HK-2 (cell line): Measurements from ENCODE around the gene S1PR3.

Source experiments
- DNase-seq: peaks from one replicate; pipeline ENCODE4 v3.0.0-alpha.2; 2018; ENCODE audit not compliant: unreplicated experiment

The S1PR3 gene

DNA sequence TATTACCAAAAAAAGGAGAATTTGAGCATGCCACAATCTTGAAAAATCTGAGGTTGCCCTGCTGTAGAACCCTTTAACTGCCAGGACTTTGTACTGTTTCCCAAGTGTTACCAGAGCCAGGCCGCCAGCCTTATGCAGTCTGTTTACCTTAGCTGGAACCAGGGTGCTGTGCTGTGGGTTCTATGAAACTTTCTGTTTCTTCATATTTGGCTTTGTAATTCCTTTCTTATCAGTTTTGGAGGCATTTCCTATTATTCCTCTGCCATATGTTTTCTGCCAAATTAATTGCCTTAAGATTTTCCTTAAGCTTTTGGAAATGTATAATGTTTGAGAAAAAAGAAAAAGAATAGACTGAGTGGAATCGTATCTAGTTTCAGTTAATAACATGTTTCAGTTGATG, 2.1 kb downstream of the S1PR3 start:
- no peak for DNase-seq

- DNase-seq = no peak
These were observed 2.7 kb downstream of the S1PR3 start for GRCh38 chr9:88993871-88994460.

DNA sequence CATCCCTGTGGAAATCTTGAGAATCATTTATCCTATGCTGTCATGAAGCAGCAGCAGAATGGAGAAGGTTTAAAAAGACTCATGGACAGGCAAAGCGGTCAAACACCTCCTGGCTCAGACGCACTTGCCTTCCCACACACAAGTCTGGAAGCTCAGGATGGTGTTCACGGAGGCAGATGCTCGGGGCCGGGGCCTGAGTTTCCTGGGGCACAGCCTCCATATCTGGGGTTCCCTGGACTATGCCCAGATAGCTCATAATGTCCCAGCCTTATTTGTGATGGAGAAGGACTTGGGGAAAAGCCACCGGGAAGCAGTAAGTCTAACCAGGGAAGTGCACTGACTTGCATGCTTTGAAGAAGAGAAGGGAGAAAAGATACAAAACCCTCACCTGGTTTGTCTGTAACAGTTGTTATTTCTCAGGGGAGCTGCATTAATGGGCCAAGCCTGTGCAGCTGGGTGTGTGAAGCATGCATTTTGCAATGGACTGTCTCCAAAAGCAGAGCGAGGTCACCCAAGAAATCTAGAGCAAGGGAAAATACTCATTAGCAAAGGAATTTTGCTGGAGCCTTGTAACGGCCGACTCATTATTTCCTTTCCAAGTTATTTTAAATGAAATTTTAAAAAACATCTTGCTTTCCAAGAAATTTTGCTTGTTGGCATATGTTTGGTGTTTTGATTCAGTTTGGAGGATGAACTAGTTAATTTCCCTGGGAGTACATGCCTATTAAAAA, 3.4 kb downstream of the S1PR3 start:
- no peak for DNase-seq

- DNase-seq = no peak
These were observed 3.9 kb downstream of the S1PR3 start for GRCh38 chr9:88995200-88995577.

- DNase-seq = no peak
These were observed 4.4 kb downstream of the S1PR3 start for GRCh38 chr9:88995627-88996026.

- DNase-seq = no peak
These were observed 5.0 kb downstream of the S1PR3 start for GRCh38 chr9:88996046-88996920.

DNA sequence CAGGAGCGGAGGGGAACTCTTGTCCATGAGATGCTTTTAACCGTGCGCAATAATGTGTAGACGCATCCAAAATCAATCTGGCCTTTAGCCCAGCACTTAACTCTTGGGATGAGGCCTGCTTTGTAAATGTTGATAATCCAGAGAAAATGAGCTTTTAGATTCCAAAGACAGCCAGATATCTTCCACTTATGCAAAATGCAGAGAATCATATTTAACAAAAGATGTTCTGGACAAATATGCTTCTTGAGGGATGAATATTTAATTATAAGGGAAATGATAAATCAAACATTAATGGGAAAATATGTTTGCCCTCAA, 5.6 kb downstream of the S1PR3 start:
- DNase-seq = no peak

DNA sequence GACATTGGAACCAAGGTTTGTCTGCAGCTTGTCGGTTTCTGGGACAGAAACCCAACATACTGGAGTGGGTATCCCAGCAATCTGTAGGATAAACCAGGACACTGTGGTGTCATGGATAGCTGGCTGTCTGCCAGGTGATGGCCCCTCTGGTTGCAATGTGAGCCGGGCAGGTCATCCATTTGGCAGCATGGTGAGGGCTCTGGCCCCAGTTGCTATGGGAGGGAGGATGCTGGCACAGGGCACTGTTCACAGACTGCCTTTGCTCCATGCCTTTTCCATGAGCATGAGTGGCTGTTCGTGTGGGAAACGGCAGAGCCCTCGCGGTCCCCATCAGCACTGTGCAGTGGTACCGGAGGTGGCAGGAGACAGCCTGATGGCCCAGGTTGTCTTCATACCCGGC, 6.4 kb downstream of the S1PR3 start:
- no peak for DNase-seq

DNA sequence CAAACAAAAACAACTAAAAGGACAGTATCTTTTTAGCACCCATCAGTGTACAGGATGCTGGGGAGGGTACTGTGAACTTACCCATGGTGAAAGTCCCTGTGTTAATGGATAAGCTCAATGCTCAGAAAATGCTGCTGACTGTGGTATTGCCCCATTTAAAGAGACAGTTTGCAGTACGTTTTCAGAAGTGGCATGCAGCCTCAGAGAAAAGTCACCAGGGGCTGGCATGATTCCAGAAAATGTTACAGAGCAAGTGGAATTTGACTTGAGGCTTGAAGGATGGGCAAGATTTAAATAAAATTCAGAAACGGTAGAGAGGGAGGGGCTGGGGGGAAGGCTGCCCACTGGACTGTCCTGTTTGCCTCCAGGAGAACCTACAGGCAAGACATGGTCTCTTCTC, 7.2 kb downstream of the S1PR3 start:
- no peak for DNase-seq

- DNase-seq = no peak
These were observed 7.6 kb downstream of the S1PR3 start for GRCh38 chr9:88998911-88999310.

DNA sequence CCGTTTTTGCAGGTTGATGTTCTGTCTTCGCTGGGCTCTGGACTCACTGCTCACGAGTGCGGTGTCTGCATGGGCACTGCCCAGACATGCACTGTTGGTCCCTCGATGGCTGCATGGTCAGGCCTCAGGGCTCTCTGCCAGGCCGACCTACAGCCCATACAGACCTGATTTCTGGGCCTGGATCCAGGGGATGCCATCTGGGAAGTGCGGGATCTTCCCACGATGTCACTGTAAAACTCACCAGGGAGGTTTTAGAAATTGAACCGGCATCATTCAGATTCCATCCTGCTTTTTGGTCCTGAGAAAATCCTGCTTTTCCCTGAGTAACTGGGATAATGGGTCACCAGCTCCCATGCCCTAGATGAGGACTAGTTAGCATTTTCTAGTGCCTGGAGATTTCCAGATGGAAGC, 9.1 kb downstream of the S1PR3 start:
- DNase-seq = no peak

DNA sequence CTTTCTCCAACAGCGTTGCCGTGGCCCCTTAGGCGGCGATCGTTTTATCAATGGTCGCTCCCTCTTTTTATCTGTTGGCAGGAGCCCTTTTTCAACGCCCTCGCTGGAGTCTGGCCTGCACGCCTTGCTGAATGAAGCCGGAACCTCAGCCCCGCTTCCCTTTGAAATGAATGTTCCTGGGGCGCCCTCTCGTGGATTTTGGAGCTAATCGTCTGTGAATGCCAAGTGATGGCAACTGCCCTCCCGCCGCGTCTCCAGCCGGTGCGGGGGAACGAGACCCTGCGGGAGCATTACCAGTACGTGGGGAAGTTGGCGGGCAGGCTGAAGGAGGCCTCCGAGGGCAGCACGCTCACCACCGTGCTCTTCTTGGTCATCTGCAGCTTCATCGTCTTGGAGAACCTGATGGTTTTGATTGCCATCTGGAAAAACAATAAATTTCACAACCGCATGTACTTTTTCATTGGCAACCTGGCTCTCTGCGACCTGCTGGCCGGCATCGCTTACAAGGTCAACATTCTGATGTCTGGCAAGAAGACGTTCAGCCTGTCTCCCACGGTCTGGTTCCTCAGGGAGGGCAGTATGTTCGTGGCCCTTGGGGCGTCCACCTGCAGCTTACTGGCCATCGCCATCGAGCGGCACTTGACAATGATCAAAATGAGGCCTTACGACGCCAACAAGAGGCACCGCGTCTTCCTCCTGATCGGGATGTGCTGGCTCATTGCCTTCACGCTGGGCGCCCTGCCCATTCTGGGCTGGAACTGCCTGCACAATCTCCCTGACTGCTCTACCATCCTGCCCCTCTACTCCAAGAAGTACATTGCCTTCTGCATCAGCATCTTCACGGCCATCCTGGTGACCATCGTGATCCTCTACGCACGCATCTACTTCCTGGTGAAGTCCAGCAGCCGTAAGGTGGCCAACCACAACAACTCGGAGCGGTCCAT, 10.0 kb downstream of the S1PR3 start:
- peak; percentile 79 for DNase-seq

- DNase-seq = no peak
These were observed 10.8 kb downstream of the S1PR3 start for GRCh38 chr9:89001917-89002540.

DNA sequence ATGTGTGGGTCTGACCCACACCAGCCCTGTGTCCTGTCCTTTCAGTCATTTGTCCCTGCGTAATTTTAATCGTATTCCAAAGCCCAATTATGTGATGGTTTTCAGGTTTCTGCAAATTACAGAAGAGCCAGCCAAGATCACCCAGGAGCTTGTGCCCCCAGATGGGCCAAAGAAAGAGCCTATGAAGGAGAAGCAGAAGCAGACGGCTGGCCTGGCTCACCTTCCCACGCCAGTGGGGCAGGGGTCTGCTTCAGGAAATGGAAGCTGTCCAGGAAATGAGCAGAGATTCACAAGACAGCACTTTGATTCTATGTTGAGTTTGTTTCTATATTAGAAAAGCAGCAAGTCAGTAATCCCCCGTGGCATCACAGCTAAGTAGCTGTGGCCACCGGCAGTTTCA, 11.7 kb downstream of the S1PR3 start:
- no peak for DNase-seq

- no peak for DNase-seq
These were observed 14.1 kb downstream of the S1PR3 start for GRCh38 chr9:89005323-89005722.

DNA sequence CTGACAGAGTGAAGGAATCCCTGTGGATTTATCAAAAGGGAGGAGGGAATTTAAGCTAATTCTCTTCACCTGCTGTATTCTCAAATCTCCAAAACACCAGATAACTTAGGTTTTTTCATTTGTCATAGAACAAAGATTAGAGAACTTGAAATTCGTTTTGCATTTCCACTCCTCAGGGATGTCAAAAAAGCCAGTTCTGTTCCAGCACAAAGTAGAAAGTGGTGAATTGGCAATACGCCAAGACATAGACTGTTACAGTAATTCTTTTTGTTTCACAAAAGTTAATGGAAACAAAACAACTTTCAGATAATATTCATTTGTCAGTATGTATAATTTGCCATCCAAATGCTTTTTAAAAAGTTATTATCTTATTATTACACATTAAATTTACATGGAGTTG, 15.0 kb downstream of the S1PR3 start:
- no peak for DNase-seq

GRCh38 chr9:89006996-89007967, 16.0 kb downstream of the S1PR3 start:
- DNase-seq = no peak

DNA sequence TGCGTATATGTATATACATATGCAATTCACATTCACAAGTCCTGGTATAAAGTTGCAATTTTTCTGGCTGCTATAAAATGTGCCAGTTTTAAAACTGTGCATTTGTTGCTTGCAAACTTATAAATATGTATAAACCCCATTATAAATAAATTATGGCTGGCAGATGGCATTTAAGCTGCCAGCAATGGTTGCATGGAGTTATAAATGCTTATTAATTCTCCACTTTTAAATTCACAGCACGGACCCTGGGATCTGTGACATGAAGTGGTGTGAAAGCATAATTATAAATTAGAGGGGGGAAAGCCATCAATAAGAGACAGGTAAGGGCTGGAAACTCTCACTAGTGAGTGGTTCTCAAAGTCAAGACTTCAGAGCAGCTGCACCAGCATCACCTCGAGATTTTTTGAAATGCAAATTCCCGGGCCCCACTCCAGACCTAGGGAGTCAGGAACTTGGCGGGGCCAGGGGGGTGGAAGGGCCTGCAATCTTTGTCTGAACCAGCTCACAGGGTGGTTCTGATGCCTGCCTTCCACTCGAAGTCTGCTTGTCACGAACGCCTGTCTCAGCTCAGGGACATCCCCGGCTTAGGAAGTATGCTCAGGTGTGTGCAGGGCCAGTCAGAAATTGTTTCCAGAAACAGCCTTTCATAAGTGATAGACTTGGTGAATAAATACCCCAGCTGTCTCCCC, 16.9 kb downstream of the S1PR3 start:
- DNase-seq = no peak

DNA sequence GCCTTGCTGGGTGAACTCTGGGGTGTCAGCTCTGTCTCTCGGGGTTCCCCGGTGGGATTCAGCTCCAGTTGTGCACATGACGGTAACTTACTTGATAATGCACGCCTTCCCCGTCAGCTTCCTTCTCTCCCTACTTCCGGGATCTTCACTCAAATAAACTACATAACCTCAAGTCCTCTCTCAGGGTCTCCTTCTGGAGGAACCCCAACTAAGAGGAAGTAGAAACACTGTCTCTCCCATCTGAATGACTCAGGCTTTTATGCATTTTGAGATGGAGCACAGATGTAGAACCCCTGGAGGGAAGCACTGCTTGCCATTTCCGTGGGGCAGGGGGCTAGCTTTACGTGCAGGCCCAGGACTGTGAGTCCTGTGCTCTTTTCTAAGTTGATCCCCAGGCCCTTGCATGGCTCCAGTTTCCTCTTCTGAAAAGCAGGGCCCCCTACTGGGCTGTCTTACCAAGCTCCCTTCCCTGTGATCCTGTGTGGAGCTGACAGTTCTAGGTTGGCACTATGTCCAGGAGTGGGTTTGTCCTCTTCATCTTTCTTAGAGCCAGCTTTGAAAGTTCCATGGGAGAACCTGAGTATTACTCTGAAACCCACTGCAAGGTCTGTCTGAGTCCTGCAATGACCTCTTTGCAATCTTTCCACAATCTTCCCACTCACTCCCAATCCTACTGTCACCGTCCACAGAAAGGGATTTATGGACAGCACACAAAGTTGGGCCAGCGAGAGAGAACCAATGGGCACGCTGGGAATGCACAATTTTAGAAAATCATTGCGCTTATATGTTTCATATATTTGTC, 17.7 kb downstream of the S1PR3 start:
- DNase-seq = no peak
